GM23338 (cell line): ENCODE results near the gene FSTL3. TPM values are rescaled to one million over a fixed set of nuclear protein-coding genes. Genes with fewer than 3 reads are reported as not detected.

Experiments
- ATAC-seq: fragments of 200-7000 bp; cut with Tn5 transposase; 3 replicates; pipeline ENCODE4 v1.9.1; 2020
- DNase-seq: peaks from one replicate; pipeline ENCODE4 v3.0.0-alpha.2; 2015; ENCODE audit warnings: low spot score
- H2AFZ ChIP-seq: fragments of 200-600 bp; sonication (generic); 2 replicates; pipeline ENCODE4 v1.8.0; 2016; ENCODE audit warnings: antibody characterized with exemption, mild to moderate bottlenecking, moderate library complexity
- H3F3A ChIP-seq: fragments of 200-600 bp; sonication (generic); replicated peaks from 2 replicates; pipeline ENCODE4 v1.8.0; 2017; ENCODE audit warnings: antibody characterized with exemption, mixed run types, low read depth
- H3K27ac ChIP-seq: fragments of 200-600 bp; sonication (generic); 2 replicates; pipeline ENCODE4 v1.6.1; 2016; ENCODE audit warnings: low read depth
- H3K27me3 ChIP-seq: fragments of 200-600 bp; sonication (generic); 2 replicates; pipeline ENCODE4 v1.8.0; 2016; ENCODE audit warnings: mild to moderate bottlenecking, mixed run types, moderate library complexity; ENCODE audit not compliant: insufficient read depth
- H3K36me3 ChIP-seq: fragments of 200-600 bp; sonication (generic); 2 replicates; pipeline ENCODE4 v1.8.0; 2016; ENCODE audit warnings: mild to moderate bottlenecking; ENCODE audit not compliant: insufficient read depth
- H3K4me1 ChIP-seq: fragments of 200-600 bp; sonication (generic); 2 replicates; pipeline ENCODE4 v1.8.0; 2016; ENCODE audit warnings: mild to moderate bottlenecking, moderate library complexity; ENCODE audit not compliant: insufficient read depth
- H3K4me2 ChIP-seq: fragments of 200-600 bp; sonication (generic); 2 replicates; pipeline ENCODE4 v1.7.1; 2017; ENCODE audit warnings: mixed run types
- H3K4me3 ChIP-seq: fragments of 200-600 bp; sonication (generic); 2 replicates; pipeline ENCODE4 v1.6.1; 2016; ENCODE audit warnings: mixed run types
- H3K79me2 ChIP-seq: fragments of 200-600 bp; sonication (generic); replicated peaks from 2 replicates; pipeline ENCODE4 v1.8.0; 2017; ENCODE audit warnings: mild to moderate bottlenecking; ENCODE audit not compliant: insufficient read depth
- H3K9me2 ChIP-seq: fragments of 200-600 bp; sonication (generic); 2 replicates; pipeline ENCODE4 v1.8.0; 2017; ENCODE audit not compliant: insufficient read depth
- H4K20me1 ChIP-seq: fragments of 200-600 bp; sonication (generic); replicated peaks from 2 replicates; pipeline ENCODE4 v1.8.0; 2017; ENCODE audit warnings: mild to moderate bottlenecking; ENCODE audit not compliant: insufficient read depth
- H3K27ac Mint-ChIP-seq: 2 replicates; pipeline ENCODE4 v1.8.0; 2020; ENCODE audit warnings: inconsistent platforms, mild to moderate bottlenecking, moderate library complexity, mixed read lengths
- H3K27me3 Mint-ChIP-seq: 3 replicates; pipeline ENCODE4 v1.8.0; 2022; ENCODE audit warnings: low read depth, mild to moderate bottlenecking, moderate library complexity, mixed read lengths, inconsistent platforms; ENCODE audit not compliant: insufficient read depth, poor library complexity
- H3K36me3 Mint-ChIP-seq: 3 replicates; pipeline ENCODE4 v1.8.0; 2021; ENCODE audit warnings: low read depth, mild to moderate bottlenecking, inconsistent platforms, moderate library complexity, mixed read lengths
- H3K4me1 Mint-ChIP-seq: 3 replicates; pipeline ENCODE4 v1.8.0; 2020; ENCODE audit warnings: mild to moderate bottlenecking, inconsistent platforms, mixed read lengths
- H3K4me3 Mint-ChIP-seq: 3 replicates; pipeline ENCODE4 v1.8.0; 2021; ENCODE audit warnings: moderate library complexity, mild to moderate bottlenecking, inconsistent platforms, mixed read lengths
- H3K9me3 Mint-ChIP-seq: 3 replicates; pipeline ENCODE4 v1.8.0; 2020; ENCODE audit warnings: moderate library complexity, mild to moderate bottlenecking, inconsistent platforms, mixed read lengths
- CREB1 ChIP-seq: fragments of 250-450 bp; sonication (Bioruptor Pico); IDR thresholded peaks from 2 replicates; pipeline ENCODE4 v1.5.0; 2020; ENCODE audit warnings: low read depth, mild to moderate bottlenecking, moderate library complexity
- CTCF ChIP-seq, 2 experiments: fragments of 200-600 bp in 1 of 2; sonication (generic) in 1 of 2; conservative IDR thresholded peaks; 2 replicates each; pipeline versions ENCODE4 v1.5.1 to v1.6.1; 2016 to 2017; ENCODE audit warnings: antibody characterized with exemption in 2 of 2, low read depth in 2 of 2, mild to moderate bottlenecking in 2 of 2, moderate library complexity in 1 of 2
- ETS1 ChIP-seq: IDR thresholded peaks from 2 replicates; pipeline ENCODE4 v1.6.1; 2016; ENCODE audit warnings: antibody characterized with exemption
- EZH2 ChIP-seq: fragments of 200-600 bp; sonication (generic); IDR thresholded peaks from one replicate; pipeline ENCODE4 v1.8.0; 2017; ENCODE audit warnings: antibody characterized with exemption, mild to moderate bottlenecking, low read depth; ENCODE audit not compliant: unreplicated experiment
- EZH2phosphoT487 ChIP-seq: fragments of 200-600 bp; sonication (generic); IDR thresholded peaks from one replicate; pipeline ENCODE4 v1.8.1; 2018; ENCODE audit warnings: antibody characterized with exemption; ENCODE audit not compliant: unreplicated experiment
- JUNB ChIP-seq: IDR thresholded peaks from one replicate; pipeline ENCODE4 v1.6.1; 2016; ENCODE audit warnings: antibody characterized with exemption; ENCODE audit not compliant: unreplicated experiment
- NANOG ChIP-seq: IDR thresholded peaks from 2 replicates; pipeline ENCODE4 v1.6.1; 2016; ENCODE audit warnings: antibody characterized with exemption, borderline replicate concordance
- POLR2AphosphoS5 ChIP-seq: IDR thresholded peaks from 2 replicates; pipeline ENCODE4 v1.6.1; 2016; ENCODE audit warnings: antibody characterized with exemption, low read depth
- STAT1 ChIP-seq: IDR thresholded peaks from one replicate; pipeline ENCODE4 v1.6.1; 2016; ENCODE audit warnings: antibody characterized with exemption; ENCODE audit not compliant: unreplicated experiment
- ZNF114 ChIP-seq: fragments of 250-450 bp; sonication (Bioruptor Pico); IDR thresholded peaks from 2 replicates; pipeline ENCODE4 v1.5.0; 2020; ENCODE audit warnings: mild to moderate bottlenecking, moderate library complexity
- ZNF331 ChIP-seq: fragments of 250-450 bp; sonication (Bioruptor Pico); IDR thresholded peaks from 2 replicates; pipeline ENCODE4 v1.5.0; 2020; ENCODE audit warnings: low read depth, mild to moderate bottlenecking, moderate library complexity
- ZNF462 ChIP-seq: fragments of 250-450 bp; sonication (Bioruptor Pico); IDR thresholded peaks from 2 replicates; pipeline ENCODE4 v1.5.0; 2020; ENCODE audit warnings: mild to moderate bottlenecking, moderate library complexity
- polyA plus RNA-seq: library from polyadenylated mRNA; unstranded; fragments of >200 nt; fragmentation: Nextera tagmentation; extraction: Ambion mirVana; gene quantifications from 2 replicates; pipeline ENCODE4 v1.2.1, GENCODE V29; 2016
- total RNA-seq: library from RNA; depleted of rRNA; stranded (reverse); fragments of >200 nt; shearing (Covaris generic); gene quantifications from 2 replicates; pipeline ENCODE4 v1.2.3, GENCODE V29; 2014
- TF ChIP-seq, protein P1 (sequence below): IDR thresholded peaks from one replicate; pipeline ENCODE4 v1.6.1; 2018; ENCODE audit warnings: antibody characterized with exemption; ENCODE audit not compliant: unreplicated experiment

Gene FSTL3
- total and polyA plus RNA-seq, 2 experiments from 2014 or later: 3.1 to 10.1 TPM

DNA sequence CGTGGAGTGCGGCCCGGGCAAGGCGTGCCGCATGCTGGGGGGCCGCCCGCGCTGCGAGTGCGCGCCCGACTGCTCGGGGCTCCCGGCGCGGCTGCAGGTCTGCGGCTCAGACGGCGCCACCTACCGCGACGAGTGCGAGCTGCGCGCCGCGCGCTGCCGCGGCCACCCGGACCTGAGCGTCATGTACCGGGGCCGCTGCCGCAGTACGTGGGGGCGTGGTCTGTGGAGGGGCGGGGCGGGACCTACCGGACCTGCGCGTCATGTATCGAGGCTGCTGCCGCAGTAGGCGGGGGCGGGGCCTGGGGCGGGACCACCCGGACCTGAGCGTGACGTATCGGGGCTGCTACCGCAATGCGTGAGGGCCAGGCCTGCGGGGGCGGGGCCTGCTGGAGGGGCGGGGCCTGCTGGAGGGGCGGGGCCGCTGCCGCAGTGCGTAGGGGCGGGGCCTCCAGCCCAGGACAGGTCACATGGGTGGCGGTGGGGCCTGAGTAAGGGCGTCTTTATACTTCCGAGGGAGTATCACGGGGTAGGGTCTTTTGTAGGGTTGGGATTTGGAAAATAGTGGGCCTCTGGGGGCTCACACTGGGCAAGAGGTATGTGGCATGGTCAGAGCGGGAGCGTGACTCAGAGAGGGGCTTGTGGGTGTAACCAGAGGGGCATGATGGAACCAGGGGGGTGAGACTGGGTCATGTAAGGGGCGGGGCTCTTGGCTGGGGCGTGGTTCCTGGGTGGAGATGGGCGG is 4.3 kb downstream of the FSTL3 start:
- H3K27me3 Mint-ChIP-seq: peaks cover 19% of the 10 kb centered on the region
- TF ChIP-seq NANOG (no peak), ZNF331 (CRISPR knock-in tag) (no peak), JUNB (no peak), CTCF (conservative IDR thresholded peaks at IDR 0.05; ENCODE audit: low read depth in 2 of 2) (peak in 1 of 2 experiments; percentile 51; a peak in 3 of 4 replicates), EZH2 (no peak), POLR2AphosphoS5 (peak; percentile 70), ZNF462 (no peak), ZNF114 (no peak), EZH2phosphoT487 (no peak), ETS1 (no peak), STAT1 (no peak), CREB1 (peak; percentile 77)
- TF ChIP-seq, protein P1, sequence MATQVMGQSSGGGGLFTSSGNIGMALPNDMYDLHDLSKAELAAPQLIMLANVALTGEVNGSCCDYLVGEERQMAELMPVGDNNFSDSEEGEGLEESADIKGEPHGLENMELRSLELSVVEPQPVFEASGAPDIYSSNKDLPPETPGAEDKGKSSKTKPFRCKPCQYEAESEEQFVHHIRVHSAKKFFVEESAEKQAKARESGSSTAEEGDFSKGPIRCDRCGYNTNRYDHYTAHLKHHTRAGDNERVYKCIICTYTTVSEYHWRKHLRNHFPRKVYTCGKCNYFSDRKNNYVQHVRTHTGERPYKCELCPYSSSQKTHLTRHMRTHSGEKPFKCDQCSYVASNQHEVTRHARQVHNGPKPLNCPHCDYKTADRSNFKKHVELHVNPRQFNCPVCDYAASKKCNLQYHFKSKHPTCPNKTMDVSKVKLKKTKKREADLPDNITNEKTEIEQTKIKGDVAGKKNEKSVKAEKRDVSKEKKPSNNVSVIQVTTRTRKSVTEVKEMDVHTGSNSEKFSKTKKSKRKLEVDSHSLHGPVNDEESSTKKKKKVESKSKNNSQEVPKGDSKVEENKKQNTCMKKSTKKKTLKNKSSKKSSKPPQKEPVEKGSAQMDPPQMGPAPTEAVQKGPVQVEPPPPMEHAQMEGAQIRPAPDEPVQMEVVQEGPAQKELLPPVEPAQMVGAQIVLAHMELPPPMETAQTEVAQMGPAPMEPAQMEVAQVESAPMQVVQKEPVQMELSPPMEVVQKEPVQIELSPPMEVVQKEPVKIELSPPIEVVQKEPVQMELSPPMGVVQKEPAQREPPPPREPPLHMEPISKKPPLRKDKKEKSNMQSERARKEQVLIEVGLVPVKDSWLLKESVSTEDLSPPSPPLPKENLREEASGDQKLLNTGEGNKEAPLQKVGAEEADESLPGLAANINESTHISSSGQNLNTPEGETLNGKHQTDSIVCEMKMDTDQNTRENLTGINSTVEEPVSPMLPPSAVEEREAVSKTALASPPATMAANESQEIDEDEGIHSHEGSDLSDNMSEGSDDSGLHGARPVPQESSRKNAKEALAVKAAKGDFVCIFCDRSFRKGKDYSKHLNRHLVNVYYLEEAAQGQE: no peak
- Histone ChIP-seq H3K27ac (peak overlapping the region; percentile 90; the same call in 1 of the 2 replicates), H3K27me3 (peaks cover 16% of the 10 kb centered on the region), H3K36me3 (no peaks in the 10 kb centered on the region), H3K4me1 (0 out of 2 replicates have a peak, but pooled peaks cover 3% of the 10 kb centered on the region), H4K20me1 (no peaks in the 10 kb centered on the region), H3K9me2 (no peaks in the 10 kb centered on the region), H3K4me3 (peak overlapping the region; percentile 76), H2AFZ (peak overlapping the region; percentile 92; the same call in 1 of the 2 replicates), H3K4me2 (peak overlapping the region; percentile 88), H3K79me2 (no peaks in the 10 kb centered on the region), H3F3A (peaks cover 8% of the 10 kb centered on the region; the same call in 1 of the 2 replicates)
- no peaks in the 10 kb centered on the region for H3K9me3 Mint-ChIP-seq
- no peaks in the 10 kb centered on the region; the same call in 2 of the 3 replicates for H3K4me1 Mint-ChIP-seq
- peak; percentile 97 for DNase-seq
- peak; percentile 70 for ATAC-seq
- peak overlapping the region; percentile 91 for H3K4me3 Mint-ChIP-seq
- no peaks in the 10 kb centered on the region for H3K36me3 Mint-ChIP-seq
- H3K27ac Mint-ChIP-seq: peak overlapping the region; percentile 100
